IPS-18c (cell line): ENCODE data around the gene TSPAN7.

Experiments used
- H3K4me3 ChIP-seq: 2 replicates; pipeline ENCODE4 v1.7.0; 2013; ENCODE audit warnings: low read depth, mild to moderate bottlenecking, low read length, moderate library complexity; ENCODE audit not compliant: insufficient read depth
- H3K9me3 ChIP-seq: one replicate; pipeline ENCODE4 v1.6.1; 2013; ENCODE audit warnings: mild to moderate bottlenecking, low read length, moderate library complexity; ENCODE audit not compliant: control insufficient read depth, insufficient read depth

Gene TSPAN7

GRCh38 chrX:38575888-38576287 lies 14.5 kb downstream of the TSPAN7 start:
- Histone ChIP-seq H3K4me3 (no peak overlapping the region), H3K9me3 (no peaks in the 10 kb centered on the region)

- Histone ChIP-seq H3K4me3 (no peak overlapping the region), H3K9me3 (no peaks in the 10 kb centered on the region)
Observed at GRCh38 chrX:38577738-38578137, 16.4 kb downstream of the TSPAN7 start.

GRCh38 chrX:38578167-38578566 lies 16.8 kb downstream of the TSPAN7 start:
- Histone ChIP-seq H3K9me3 (no peaks in the 10 kb centered on the region), H3K4me3 (no peak overlapping the region)

GRCh38 chrX:38583181-38583580 lies 21.8 kb downstream of the TSPAN7 start:
- Histone ChIP-seq H3K9me3 (no peaks in the 10 kb centered on the region), H3K4me3 (no peak overlapping the region)

GRCh38 chrX:38594434-38594833 lies 33.1 kb downstream of the TSPAN7 start:
- no peaks in the 10 kb centered on the region for H3K9me3 ChIP-seq
- no peak overlapping the region for H3K4me3 ChIP-seq

- no peak overlapping the region for H3K4me3 ChIP-seq
Observed at GRCh38 chrX:38595801-38596200, 34.5 kb downstream of the TSPAN7 start.

GRCh38 chrX:38596939-38597338 lies 35.6 kb downstream of the TSPAN7 start:
- H3K9me3 ChIP-seq, result no peaks in the 10 kb centered on the region
- no peak overlapping the region for H3K4me3 ChIP-seq

More at GRCh38 chrX:38595801-38596200, 34.5 kb downstream of the TSPAN7 start:
- no peaks in the 10 kb centered on the region for H3K9me3 ChIP-seq

- H3K4me3 ChIP-seq, result no peak overlapping the region
Observed at GRCh38 chrX:38599796-38600755, 38.7 kb downstream of the TSPAN7 start.

GRCh38 chrX:38601866-38602265 lies 40.5 kb downstream of the TSPAN7 start:
- H3K9me3 ChIP-seq, result no peaks in the 10 kb centered on the region

More at GRCh38 chrX:38599796-38600755, 38.7 kb downstream of the TSPAN7 start:
- no peaks in the 10 kb centered on the region for H3K9me3 ChIP-seq

GRCh38 chrX:38606821-38607220 lies 45.5 kb downstream of the TSPAN7 start:
- H3K4me3 ChIP-seq, result no peak overlapping the region
- peaks cover 3% of the 10 kb centered on the region for H3K9me3 ChIP-seq

More at GRCh38 chrX:38601866-38602265, 40.5 kb downstream of the TSPAN7 start:
- H3K4me3 ChIP-seq, result no peak overlapping the region

GRCh38 chrX:38607976-38608375 lies 46.6 kb downstream of the TSPAN7 start:
- H3K4me3 ChIP-seq, result no peak overlapping the region

GRCh38 chrX:38610849-38611248 lies 49.5 kb downstream of the TSPAN7 start:
- Histone ChIP-seq H3K4me3 (no peak overlapping the region), H3K9me3 (peaks cover 5% of the 10 kb centered on the region)

More at GRCh38 chrX:38607976-38608375, 46.6 kb downstream of the TSPAN7 start:
- peaks cover 5% of the 10 kb centered on the region for H3K9me3 ChIP-seq

- H3K4me3 ChIP-seq, result no peak overlapping the region; the same call in 1 of the 2 replicates
- H3K9me3 ChIP-seq, result peaks cover 5% of the 10 kb centered on the region
Observed at GRCh38 chrX:38612281-38612680, 50.9 kb downstream of the TSPAN7 start.

GRCh38 chrX:38614485-38614884 lies 53.1 kb downstream of the TSPAN7 start:
- Histone ChIP-seq H3K9me3 (peaks cover 4% of the 10 kb centered on the region), H3K4me3 (no peak overlapping the region)

- Histone ChIP-seq H3K4me3 (no peak overlapping the region), H3K9me3 (peaks cover 8% of the 10 kb centered on the region)
Observed at GRCh38 chrX:38616904-38617303, 55.6 kb downstream of the TSPAN7 start.

- Histone ChIP-seq H3K4me3 (no peak overlapping the region), H3K9me3 (peaks cover 6% of the 10 kb centered on the region)
Observed at GRCh38 chrX:38618180-38618579, 56.8 kb downstream of the TSPAN7 start.

- Histone ChIP-seq H3K9me3 (peaks cover 6% of the 10 kb centered on the region), H3K4me3 (no peak overlapping the region)
Observed at GRCh38 chrX:38620623-38621022, 59.3 kb downstream of the TSPAN7 start.

GRCh38 chrX:38626296-38626695 lies 65.0 kb downstream of the TSPAN7 start:
- H3K9me3 ChIP-seq, result no peaks in the 10 kb centered on the region
- H3K4me3 ChIP-seq, result no peak overlapping the region
